HL-60 (cell line): Measurements from ENCODE around the gene RGCC.

Experiments
- GABPA ChIP-seq: IDR thresholded peaks from 2 replicates; pipeline ENCODE4 v1.6.1; 2012; ENCODE audit warnings: low read depth
- POLR2AphosphoS5 ChIP-seq: IDR thresholded peaks from 2 replicates; pipeline ENCODE4 v1.6.1; 2012; ENCODE audit warnings: low read depth
- REST ChIP-seq: IDR thresholded peaks from 2 replicates; pipeline ENCODE4 v1.6.1; 2012; ENCODE audit warnings: low read depth; ENCODE audit not compliant: insufficient replicate concordance
- SPI1 ChIP-seq: IDR thresholded peaks from 2 replicates; pipeline ENCODE4 v1.6.1; 2012; ENCODE audit warnings: low read depth, mild to moderate bottlenecking, borderline replicate concordance
- TF ChIP-seq, protein P1 (sequence below): IDR thresholded peaks from one replicate; pipeline ENCODE4 v1.5.1; 2011; ENCODE audit warnings: low read length, control low read depth, inconsistent platforms; ENCODE audit not compliant: insufficient read depth

DNA sequence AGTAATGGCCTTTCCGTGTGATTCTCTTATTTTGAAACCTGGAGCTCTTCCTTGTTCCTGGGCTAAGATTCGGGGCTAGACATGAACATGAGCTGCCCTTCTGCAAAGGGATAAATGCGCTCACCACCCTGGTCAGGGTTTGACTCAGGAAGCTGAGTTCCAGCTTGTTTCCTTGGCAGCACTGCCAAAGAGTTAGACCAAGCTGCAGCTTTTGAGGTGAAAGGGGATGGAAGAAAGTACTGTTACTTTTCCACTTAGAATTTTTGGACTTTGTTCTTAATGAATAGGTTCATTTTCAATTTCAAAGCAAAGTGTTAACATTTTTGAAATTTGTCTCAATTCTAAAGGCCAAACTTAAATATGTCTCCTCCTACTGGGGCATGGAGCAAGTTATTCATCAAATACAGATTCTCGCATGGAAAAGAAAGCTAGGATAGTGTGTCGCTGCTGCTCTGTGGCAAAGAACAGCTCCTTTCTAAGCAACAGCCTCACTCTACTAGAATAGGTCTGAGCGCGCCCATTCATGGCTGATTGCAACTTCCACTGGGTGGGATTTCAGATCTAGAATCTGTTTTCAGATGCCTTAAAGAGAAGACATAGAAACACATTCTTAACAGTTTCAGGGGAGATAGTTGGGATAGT lies 2.2 kb downstream of the RGCC start:
- TF ChIP-seq, protein P1, sequence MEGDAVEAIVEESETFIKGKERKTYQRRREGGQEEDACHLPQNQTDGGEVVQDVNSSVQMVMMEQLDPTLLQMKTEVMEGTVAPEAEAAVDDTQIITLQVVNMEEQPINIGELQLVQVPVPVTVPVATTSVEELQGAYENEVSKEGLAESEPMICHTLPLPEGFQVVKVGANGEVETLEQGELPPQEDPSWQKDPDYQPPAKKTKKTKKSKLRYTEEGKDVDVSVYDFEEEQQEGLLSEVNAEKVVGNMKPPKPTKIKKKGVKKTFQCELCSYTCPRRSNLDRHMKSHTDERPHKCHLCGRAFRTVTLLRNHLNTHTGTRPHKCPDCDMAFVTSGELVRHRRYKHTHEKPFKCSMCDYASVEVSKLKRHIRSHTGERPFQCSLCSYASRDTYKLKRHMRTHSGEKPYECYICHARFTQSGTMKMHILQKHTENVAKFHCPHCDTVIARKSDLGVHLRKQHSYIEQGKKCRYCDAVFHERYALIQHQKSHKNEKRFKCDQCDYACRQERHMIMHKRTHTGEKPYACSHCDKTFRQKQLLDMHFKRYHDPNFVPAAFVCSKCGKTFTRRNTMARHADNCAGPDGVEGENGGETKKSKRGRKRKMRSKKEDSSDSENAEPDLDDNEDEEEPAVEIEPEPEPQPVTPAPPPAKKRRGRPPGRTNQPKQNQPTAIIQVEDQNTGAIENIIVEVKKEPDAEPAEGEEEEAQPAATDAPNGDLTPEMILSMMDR: no peak
- no peak for TF ChIP-seq POLR2AphosphoS5
- TF ChIP-seq GABPA: no peak
- no peak for TF ChIP-seq REST
- TF ChIP-seq SPI1: no peak
